GM19395 (cell line): Measurements from ENCODE around the gene ST7.
"Not testable (repeated sequence)": the region's sequence is repeated elsewhere in the genome, so short reads cannot be mapped to it uniquely, and the experiment has no call there.

ENCODE experiments used
- ATAC-seq: cut with Tn5 transposase; IDR thresholded peaks from one replicate; pipeline ENCODE4 v1.9.1; 2021; ENCODE audit warnings: mild to moderate bottlenecking, moderate library complexity; ENCODE audit not compliant: unreplicated experiment

The ST7 gene

DNA sequence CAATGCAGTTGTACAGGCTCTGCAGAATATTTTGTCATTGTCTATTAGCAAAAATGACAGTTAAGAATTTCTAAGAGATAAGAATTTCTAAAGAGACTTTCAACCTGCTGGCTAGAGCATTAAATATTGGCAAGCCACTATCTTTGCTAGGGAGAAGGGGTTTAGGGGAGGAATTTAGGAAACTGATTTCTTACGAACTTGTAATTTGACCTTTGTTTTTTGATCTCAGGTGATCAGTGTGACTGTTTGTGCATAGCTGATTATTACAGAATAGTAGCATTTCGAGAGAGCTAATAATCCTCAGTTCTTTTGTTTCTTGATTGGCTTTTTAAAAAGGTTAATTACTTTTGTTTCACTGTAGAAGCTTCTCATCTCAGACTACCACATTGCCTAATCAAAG lies 68.1 kb downstream of the ST7 start:
- ATAC-seq, result no peak

- no peak for ATAC-seq
Measured at GRCh38 chr7:117021986-117022385, 68.7 kb downstream of the ST7 start.

DNA sequence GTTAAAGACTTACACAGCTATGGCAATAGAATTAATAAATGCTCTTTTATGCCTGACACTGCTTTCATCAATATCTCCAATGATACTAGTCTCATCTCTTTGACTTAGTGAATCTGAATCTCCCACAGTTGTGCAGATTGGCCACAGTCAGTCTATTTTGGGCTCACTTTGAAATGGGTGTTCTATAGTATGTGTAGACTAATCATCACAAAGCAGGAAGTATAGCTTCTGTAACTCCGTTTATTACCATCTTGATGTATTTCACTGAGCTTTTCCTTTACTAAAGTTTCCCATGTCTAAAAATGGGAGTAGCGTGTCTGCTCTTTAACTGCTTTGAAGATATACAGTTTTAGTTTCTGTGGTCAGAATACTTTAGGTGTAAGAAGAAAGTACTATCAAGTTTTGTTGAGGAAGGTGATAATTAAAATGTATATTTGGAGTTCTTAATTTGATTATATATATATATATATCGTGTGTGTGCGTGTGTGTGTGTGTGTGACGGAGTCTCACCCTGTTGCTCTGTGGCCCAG lies 70.1 kb downstream of the ST7 start:
- peak; percentile 74 for ATAC-seq

GRCh38 chr7:117024811-117025210 lies 71.5 kb downstream of the ST7 start:
- no peak for ATAC-seq

GRCh38 chr7:117025891-117026290 lies 72.6 kb downstream of the ST7 start:
- no peak for ATAC-seq

GRCh38 chr7:117030346-117030745 lies 77.0 kb downstream of the ST7 start:
- ATAC-seq, result not testable (repeated sequence)

GRCh38 chr7:117030793-117031192 lies 77.5 kb downstream of the ST7 start:
- not testable (repeated sequence) for ATAC-seq

GRCh38 chr7:117032810-117033209 lies 79.5 kb downstream of the ST7 start:
- ATAC-seq, result no peak

DNA sequence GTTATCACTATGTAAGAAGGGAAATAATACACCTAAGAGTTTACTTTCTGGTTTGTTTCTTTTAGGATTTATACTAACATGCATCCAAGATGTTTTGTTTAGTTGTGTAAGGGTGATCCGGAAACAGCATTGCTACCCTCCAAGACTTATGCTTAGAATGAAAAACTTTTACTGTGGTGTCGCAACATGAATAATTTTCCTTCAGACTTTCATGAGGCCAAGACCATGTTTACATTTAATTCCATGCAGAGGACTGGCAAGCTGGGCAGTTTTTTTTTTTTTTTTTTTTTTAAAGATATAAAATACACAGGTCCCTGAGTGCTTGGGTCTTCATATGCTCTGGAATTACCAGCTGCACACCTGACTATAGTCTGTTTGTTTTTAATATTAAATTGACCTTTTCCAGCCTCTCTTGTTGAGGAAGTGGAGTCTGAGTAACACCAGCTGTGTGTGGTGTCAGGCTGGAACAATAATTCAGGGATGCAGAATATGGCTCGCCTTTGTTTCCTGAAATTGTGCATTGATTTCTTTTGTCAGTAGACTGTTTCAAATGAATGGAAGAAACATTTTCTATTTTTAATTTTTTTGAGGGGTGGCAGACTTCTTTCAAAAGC lies 81.7 kb downstream of the ST7 start:
- no peak for ATAC-seq

DNA sequence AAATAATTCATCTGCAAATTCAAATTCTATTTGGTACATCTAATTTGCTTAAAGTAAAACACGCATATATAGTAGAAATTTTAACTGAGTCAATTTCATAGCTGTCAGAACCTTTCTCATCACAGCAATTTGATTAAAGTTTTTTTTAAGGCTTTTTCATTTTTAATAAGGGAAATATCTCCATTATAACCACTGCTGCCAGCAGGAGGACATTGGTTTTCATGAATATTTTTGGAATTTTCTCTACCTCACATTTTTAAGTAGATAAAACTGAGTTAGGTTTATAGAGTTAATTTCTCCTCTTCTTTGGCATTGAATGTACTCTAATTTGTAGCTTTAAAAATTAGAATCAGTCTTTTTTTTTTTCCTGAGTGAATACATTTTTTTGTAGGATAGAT lies 82.2 kb downstream of the ST7 start:
- no peak for ATAC-seq

DNA sequence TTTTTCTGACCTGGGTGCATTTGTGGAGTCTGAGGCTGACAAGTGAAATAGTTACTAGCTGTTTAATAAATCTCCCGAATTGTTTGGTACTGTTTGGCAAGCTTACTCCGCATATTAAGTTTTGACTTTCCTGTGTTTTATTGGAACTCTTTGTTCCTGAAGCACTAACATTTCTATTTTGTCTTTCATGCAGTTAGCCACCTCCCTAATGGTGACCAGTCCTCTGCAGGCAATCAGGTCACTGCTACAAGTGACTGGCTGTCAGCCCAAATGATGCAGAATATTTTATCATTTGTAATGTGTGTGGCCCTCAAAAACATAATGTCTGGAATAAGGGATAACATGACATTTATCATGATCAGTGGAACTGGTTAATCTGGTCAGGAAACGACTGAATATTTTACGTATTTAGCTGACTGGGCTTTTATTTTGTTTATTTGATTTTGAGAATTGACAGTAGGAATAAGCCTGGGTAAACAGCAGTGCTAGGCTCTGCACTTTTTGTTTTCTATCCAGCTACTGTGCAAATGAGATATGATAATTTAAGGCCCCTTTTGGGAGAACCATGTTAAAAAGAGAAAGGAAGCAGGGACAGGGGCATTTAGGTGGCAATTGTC lies 82.9 kb downstream of the ST7 start:
- ATAC-seq, result no peak

DNA sequence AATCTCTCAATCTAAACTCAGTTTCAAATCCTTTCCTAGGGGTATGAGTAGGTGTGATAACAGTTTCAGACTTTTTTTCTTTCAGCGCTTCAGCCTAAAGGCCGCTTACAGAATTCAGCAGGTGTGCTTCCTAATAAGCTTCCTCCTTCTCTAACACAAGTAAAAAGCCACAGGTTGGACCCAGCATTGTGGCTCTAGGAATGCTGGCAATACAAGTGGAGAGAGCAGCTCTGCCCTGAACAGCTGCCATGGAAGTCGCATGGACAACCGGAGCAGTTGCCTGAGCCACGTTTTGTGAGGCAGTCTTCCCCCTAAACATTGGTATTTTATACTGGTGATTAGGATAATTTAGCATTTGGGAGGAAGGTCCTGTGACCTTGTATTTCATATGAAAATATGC lies 83.5 kb downstream of the ST7 start:
- ATAC-seq, result no peak

DNA sequence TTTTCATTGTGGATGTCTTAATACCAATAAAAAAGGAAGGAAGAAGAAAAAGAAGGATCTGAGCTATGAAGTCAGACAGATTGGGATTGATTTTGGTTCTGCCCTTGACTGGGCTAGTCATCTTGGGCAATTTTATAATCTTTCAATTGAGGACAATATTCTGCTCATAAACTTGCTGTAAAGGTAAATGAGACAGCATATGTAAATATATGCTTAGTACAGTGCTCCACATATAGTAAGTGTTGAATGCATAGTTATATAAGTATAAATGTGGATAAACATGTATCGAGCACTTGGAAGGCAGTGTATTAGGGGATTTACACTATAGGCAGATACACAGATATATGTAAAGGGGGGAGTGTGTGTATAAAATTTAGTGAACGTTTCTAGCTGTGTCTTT lies 85.1 kb downstream of the ST7 start:
- ATAC-seq, result no peak

- ATAC-seq, result peak; percentile 97
Measured at GRCh38 chr7:117041007-117041406, 87.7 kb downstream of the ST7 start.

DNA sequence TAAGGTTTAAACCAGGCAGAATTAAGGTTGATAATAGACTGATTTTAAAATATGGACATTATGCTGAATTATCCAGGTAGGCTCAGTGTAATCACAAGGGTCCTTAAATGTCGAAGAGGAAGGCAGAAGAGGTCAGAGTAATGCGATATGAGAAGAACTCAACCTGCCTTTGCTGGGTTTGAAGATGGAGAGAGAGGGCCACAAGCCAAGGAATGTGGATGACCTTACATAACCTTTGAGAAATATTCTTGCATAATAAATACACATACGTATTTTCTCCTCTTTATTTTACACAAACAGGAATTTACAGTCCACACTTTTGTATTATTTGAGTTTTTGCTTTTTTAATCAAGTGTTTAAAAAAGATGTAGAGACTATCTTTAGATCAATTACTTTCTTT lies 88.5 kb downstream of the ST7 start:
- ATAC-seq, result no peak

DNA sequence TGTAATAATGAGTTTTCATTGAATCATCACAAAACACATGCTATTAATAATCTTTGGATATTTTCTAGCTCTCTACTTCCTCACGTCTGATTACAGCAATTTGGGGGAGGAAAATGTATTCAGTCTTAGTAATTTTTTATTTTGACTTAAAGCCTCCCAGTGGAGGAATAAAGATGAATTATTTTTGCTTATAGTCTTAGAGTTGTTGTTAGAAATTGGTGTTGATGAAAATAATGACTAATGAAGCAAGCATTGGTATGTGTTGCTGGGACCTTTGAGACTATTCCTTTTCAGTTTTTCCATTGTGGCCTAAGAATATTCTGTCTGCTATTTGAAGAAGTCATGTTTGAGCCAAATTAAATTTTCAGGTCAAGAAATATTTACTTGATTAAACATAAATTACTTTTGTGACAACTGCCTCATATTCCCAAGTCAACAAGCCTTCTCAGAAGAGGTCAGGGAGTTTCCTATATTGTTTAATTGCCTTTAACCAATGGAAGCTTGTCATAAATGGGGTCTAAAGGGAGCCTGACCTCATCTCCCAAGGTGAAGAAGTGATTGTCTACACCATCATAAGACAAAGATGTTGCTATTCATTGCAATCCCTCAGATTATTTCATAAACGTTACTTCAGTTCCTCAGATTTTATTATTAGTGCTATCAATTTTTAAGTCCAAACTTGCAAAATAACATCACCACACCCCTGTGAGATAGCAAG lies 90.0 kb downstream of the ST7 start:
- no peak for ATAC-seq

DNA sequence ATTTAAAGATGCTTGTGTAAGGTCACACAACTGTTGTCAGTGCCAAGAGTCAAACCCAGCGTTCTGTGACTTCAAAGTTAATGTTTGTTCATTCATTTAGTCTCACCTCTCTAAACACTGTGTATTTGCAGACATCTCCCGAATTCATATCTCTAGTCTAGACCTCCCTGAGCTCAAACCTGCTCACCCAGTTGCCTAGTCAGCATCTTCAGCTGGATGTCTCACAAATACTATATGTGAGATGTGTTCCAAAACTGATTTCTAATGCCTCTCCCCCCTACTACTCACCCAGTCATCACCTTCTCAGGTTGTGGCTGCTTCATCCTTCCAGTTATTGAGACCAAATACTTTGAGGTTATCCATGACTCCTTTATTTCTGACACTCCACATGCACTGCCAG lies 91.4 kb downstream of the ST7 start:
- no peak for ATAC-seq

GRCh38 chr7:117045927-117046710 lies 92.8 kb downstream of the ST7 start:
- no peak for ATAC-seq

DNA sequence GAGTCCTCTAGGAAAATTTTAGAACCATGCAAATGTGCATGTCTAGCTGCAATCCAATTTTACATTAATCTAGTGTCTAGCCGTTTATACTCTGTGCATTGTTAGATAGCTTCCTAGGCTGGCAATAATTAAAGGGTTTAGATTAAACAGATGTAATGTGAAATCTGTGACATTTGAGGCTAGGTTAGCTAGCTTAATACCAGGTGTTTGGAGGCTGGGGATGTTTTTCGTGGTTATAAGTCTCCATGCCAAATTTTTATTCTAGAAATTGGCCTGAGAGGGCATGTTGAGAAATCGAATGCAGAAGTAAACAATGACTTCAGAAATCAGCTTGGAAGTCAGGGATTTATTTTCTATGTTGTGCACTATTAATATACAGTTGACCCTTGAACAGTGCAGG lies 94.2 kb downstream of the ST7 start:
- no peak for ATAC-seq

GRCh38 chr7:117048114-117048866 lies 95.0 kb downstream of the ST7 start:
- ATAC-seq, result no peak

DNA sequence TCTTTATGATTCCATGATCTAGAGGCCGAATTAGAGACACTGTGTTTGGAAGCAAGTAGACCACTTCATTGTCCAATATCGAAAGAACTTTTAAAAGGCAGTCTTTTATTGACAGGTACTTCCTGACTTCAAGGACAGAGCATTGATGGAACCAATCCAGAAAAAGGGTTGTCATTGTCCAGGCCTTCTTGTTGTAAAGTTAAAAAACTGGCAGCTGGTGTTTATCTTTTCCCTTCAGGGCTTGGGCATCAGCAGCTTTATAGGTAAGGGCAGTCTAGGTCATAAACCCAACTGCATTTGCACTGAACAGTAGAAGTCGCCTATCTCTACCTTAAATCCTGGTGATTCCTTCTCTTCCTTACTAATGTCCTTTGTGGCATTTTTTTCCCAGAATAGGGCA lies 95.6 kb downstream of the ST7 start:
- ATAC-seq, result no peak
